Stomach (tissue), 4 donors: ENCODE measurements around the gene ERCC2.

ENCODE experiments used
- CTCF ChIP-seq, 7 experiments: fragments of 450-650 bp in 4 of 7; fragments of 200-600 bp in 3 of 7; sonication (generic) in 3 of 7; IDR thresholded peaks; one replicate each; pipeline ENCODE4 v1.5.1; 2016 to 2019; ENCODE audit warnings: antibody characterized with exemption in 7 of 7, control low read depth in 2 of 7, mild to moderate bottlenecking in 1 of 7
- EP300 ChIP-seq: sonication (generic); formaldehyde crosslinking; IDR thresholded peaks from one replicate; pipeline ENCODE4 v1.6.1; 2017; ENCODE audit warnings: antibody characterized with exemption
- POLR2A ChIP-seq, 4 donors: fragments of 450-650 bp; IDR thresholded peaks; one replicate each; pipeline ENCODE4 v1.6.1; 2016; ENCODE audit warnings: antibody characterized with exemption in 4 of 4, control low read depth in 2 of 4, mild to moderate bottlenecking in 1 of 4, moderate library complexity in 1 of 4

- no peak for TF ChIP-seq POLR2A (IDR thresholded peaks at IDR 0.05)
- no peak for TF ChIP-seq CTCF (IDR thresholded peaks at IDR 0.05)
- TF ChIP-seq EP300: no peak
These were observed 24.9 kb downstream of the ERCC2 start for GRCh38 chr19:45345506-45345860.
